ENCODE results near the gene TRABD. TPM values are rescaled to one million over a fixed set of nuclear protein-coding genes. Genes with fewer than 3 reads are reported as not detected.
A peak's percentile ranks its signal among the peaks of the same experiment; 100 is the strongest.
"Not testable (repeated sequence)": the region's sequence is repeated elsewhere in the genome, so short reads cannot be mapped to it uniquely, and the experiment has no call there.

The TRABD gene
- total RNA-seq, 1 donor from 2014 or later, result 16.3 TPM

GRCh38 chr22:50200461-50201190, 14.9 kb downstream of the TRABD start, which contains the start of gene SELENOO:
SELENOO (plus strand) TSS chr22:50201011; CDS start chr22:50201037, 26 bp downstream.
- peak; percentile 89 for DNase-seq (ENCODE audit: low read depth)

GRCh38 chr22:50201191-50202129, 15.7 kb downstream of the TRABD start:
- peak; percentile 16 for DNase-seq (ENCODE audit: low read depth)

- DNase-seq (ENCODE audit: low read depth), result no peak
Observed at GRCh38 chr22:50202130-50202666, 16.5 kb downstream of the TRABD start.

GRCh38 chr22:50203288-50203687, 17.6 kb downstream of the TRABD start:
- no peak for DNase-seq (ENCODE audit: low read depth)

GRCh38 chr22:50204571-50204970, 18.9 kb downstream of the TRABD start:
- no peak for DNase-seq (ENCODE audit: low read depth)

- DNase-seq (ENCODE audit: low read depth), result not testable (repeated sequence)
Observed at GRCh38 chr22:50204998-50205397, 19.3 kb downstream of the TRABD start.

- DNase-seq (ENCODE audit: low read depth), result no peak
Observed at GRCh38 chr22:50205781-50206569, 20.3 kb downstream of the TRABD start.

- DNase-seq (ENCODE audit: low read depth), result peak; percentile 58
Observed at GRCh38 chr22:50206599-50206998, 20.9 kb downstream of the TRABD start.

- no peak for DNase-seq (ENCODE audit: low read depth)
Observed at GRCh38 chr22:50207383-50208140, 21.8 kb downstream of the TRABD start.

- peak; percentile 23 for DNase-seq (ENCODE audit: low read depth)
Observed at GRCh38 chr22:50208430-50208938, 22.8 kb downstream of the TRABD start.

GRCh38 chr22:50208939-50209892, 23.5 kb downstream of the TRABD start:
- DNase-seq (ENCODE audit: low read depth), result no peak

- peak; percentile 64 for DNase-seq (ENCODE audit: low read depth)
Observed at GRCh38 chr22:50209893-50210292, 24.2 kb downstream of the TRABD start.

GRCh38 chr22:50210378-50211139, 24.8 kb downstream of the TRABD start:
- DNase-seq (ENCODE audit: low read depth), result no peak

GRCh38 chr22:50211147-50211546, 25.4 kb downstream of the TRABD start:
- no peak for DNase-seq (ENCODE audit: low read depth)

GRCh38 chr22:50213263-50213662, 27.6 kb downstream of the TRABD start:
- DNase-seq (ENCODE audit: low read depth), result no peak

- no peak for DNase-seq (ENCODE audit: low read depth)
Observed at GRCh38 chr22:50215297-50216054, 29.8 kb downstream of the TRABD start.

GRCh38 chr22:50216055-50216683, 30.5 kb downstream of the TRABD start:
- DNase-seq (ENCODE audit: low read depth), result no peak

Data from myocyte (in vitro differentiated cells).